Common myeloid progenitor, CD34-positive (primary cell): Measurements from ENCODE around the gene AQP10.

ENCODE experiments used
- CTCF ChIA-PET: fragments of 350-600 bp; sonication (Branson Sonifier 250); formaldehyde crosslinking; loops from one replicate; lab custom pipeline; 2021; ENCODE audit warnings: antibody characterized with exemption; lab: Charles Lee
- POLR2A ChIA-PET: fragments of 350-600 bp; sonication (Branson Sonifier 250); formaldehyde crosslinking; loops from one replicate; lab custom pipeline; 2021; ENCODE audit warnings: antibody characterized with exemption; lab: Charles Lee
- DNase-seq, 3 donors: peaks; one replicate each; pipeline versions ENCODE4 v3.0.0 to v3.0.0-alpha.2; 2013
- H3K27ac ChIP-seq, 2 experiments: 1 replicate in 1 of 2; 2 replicates in 1 of 2; pipeline ENCODE4 v1.7.0; 2013; ENCODE audit warnings: inconsistent platforms in 2 of 2, low read length in 2 of 2, mild to moderate bottlenecking in 2 of 2, low read depth in 1 of 2, moderate library complexity in 1 of 2; ENCODE audit not compliant: severe bottlenecking in 2 of 2, insufficient read depth in 1 of 2, poor library complexity in 1 of 2
- H3K27me3 ChIP-seq, 5 experiments: replicated peaks in 2 of 5; 1 replicate in 3 of 5; 2 replicates in 2 of 5; pipeline versions ENCODE4 v1.6.1 to v1.7.0; 2013; ENCODE audit warnings: low read length in 4 of 5, mild to moderate bottlenecking in 2 of 5, moderate library complexity in 2 of 5, inconsistent platforms in 1 of 5; ENCODE audit not compliant: insufficient read depth in 5 of 5, control insufficient read depth in 4 of 5
- H3K36me3 ChIP-seq, 4 experiments: 1 replicate in 2 of 4; 2 replicates in 2 of 4; pipeline versions ENCODE4 v1.6.1 to v1.7.0; 2013; ENCODE audit warnings: low read length in 3 of 4, control low read depth in 1 of 4, mild to moderate bottlenecking in 1 of 4; ENCODE audit not compliant: control insufficient read depth in 4 of 4, insufficient read depth in 4 of 4
- H3K4me1 ChIP-seq, 4 experiments: 1 replicate in 3 of 4; 2 replicates in 1 of 4; pipeline versions ENCODE4 v1.6.1 to v1.7.1; 2013; ENCODE audit warnings: low read length in 3 of 4, mild to moderate bottlenecking in 3 of 4, control low read depth in 1 of 4, inconsistent platforms in 1 of 4, moderate library complexity in 1 of 4; ENCODE audit not compliant: control insufficient read depth in 4 of 4, insufficient read depth in 4 of 4; ENCODE audit errors: control extremely low read depth in 1 of 4
- H3K4me3 ChIP-seq, 7 experiments: 1 replicate in 4 of 7; 2 replicates in 3 of 7; pipeline versions ENCODE4 v1.5.1 to v1.7.0; 2013; ENCODE audit warnings: mild to moderate bottlenecking in 7 of 7, low read length in 6 of 7, moderate library complexity in 6 of 7, inconsistent platforms in 2 of 7, low read depth in 2 of 7, control low read depth in 1 of 7; ENCODE audit not compliant: insufficient read depth in 4 of 7, control insufficient read depth in 1 of 7; ENCODE audit errors: extremely low read depth in 1 of 7
- H3K9me3 ChIP-seq, 5 experiments: 1 replicate in 4 of 5; 2 replicates in 1 of 5; pipeline versions ENCODE4 v1.6.1 to v1.7.1; 2013; ENCODE audit warnings: low read length in 4 of 5, mild to moderate bottlenecking in 2 of 5, inconsistent platforms in 1 of 5, low read depth in 1 of 5, moderate library complexity in 1 of 5; ENCODE audit not compliant: control insufficient read depth in 4 of 5, insufficient read depth in 2 of 5; ENCODE audit errors: control extremely low read depth in 1 of 5
- WGBS: methylation state at CpG from one replicate; pipeline ENCODE4 v1.1.5; 2013; ENCODE audit not compliant: insufficient coverage; 5-methylcytosine and 5-hydroxymethylcytosine counted together

Gene AQP10

GRCh38 chr1:154350383-154350782 lies 29.5 kb downstream of the AQP10 start:
- Histone ChIP-seq H3K4me1 (peaks cover 0 to 33% (median 27%) of the 10 kb centered on the region in 4 experiments), H3K27ac (no peak overlapping the region), H3K27me3 (no peaks in the 10 kb centered on the region), H3K36me3 (peaks cover 4 to 43% (median 35%) of the 10 kb centered on the region in 4 experiments), H3K4me3 (no peak overlapping the region), H3K9me3 (no peaks in the 10 kb centered on the region)
- POLR2A ChIA-PET = no interaction called here
- CTCF ChIA-PET = interaction anchor here (0.6 to 21.5 kb wide), 7 partner anchors 8 to 197 kb away, joined by 3 to 429 read pairs (median 4); partner anchors contain the start of genes AQP10 and ATP8B2
- WGBS = 100% methylated on average over 3 of the region's 4 CpGs
- DNase-seq = no peak

- Histone ChIP-seq H3K27ac (no peak overlapping the region), H3K9me3 (no peaks in the 10 kb centered on the region), H3K4me1 (peaks cover 0 to 33% (median 28%) of the 10 kb centered on the region in 4 experiments), H3K27me3 (no peaks in the 10 kb centered on the region), H3K4me3 (no peak overlapping the region), H3K36me3 (peaks cover 4 to 32% (median 24%) of the 10 kb centered on the region in 4 experiments)
- POLR2A ChIA-PET = interaction anchor here (0.6 kb wide), 1 partner anchor 12 kb away, joined by 4 read pairs; no protein-coding TSS in a partner anchor
- WGBS = 85% methylated on average over 9 of the region's 14 CpGs
- CTCF ChIA-PET = interaction anchor here (0.7 to 21.5 kb wide), 10 partner anchors 8 to 196 kb away, joined by 3 to 429 read pairs (median 4); partner anchors contain the start of genes AQP10 and ATP8B2
- no peak for DNase-seq
These were observed 30.6 kb downstream of the AQP10 start for GRCh38 chr1:154351363-154352068.

GRCh38 chr1:154352245-154352580 lies 31.3 kb downstream of the AQP10 start:
- Histone ChIP-seq H3K36me3 (peaks cover 4 to 28% (median 21%) of the 10 kb centered on the region in 4 experiments), H3K4me1 (peaks cover 0 to 32% (median 27%) of the 10 kb centered on the region in 4 experiments), H3K4me3 (peak overlapping the region; percentile 19 to 89 (median 70)), H3K27ac (peak overlapping the region in 1 of 2 experiments; percentile 29), H3K9me3 (no peaks in the 10 kb centered on the region), H3K27me3 (no peaks in the 10 kb centered on the region)
- ChIA-PET CTCF (interaction anchor here (1.1 to 21.5 kb wide), 12 partner anchors 9 to 129 kb away, joined by 3 to 429 read pairs (median 4); partner anchors contain the start of genes AQP10 and ATP8B2), POLR2A (no interaction called here)
- WGBS = 11% methylated on average over 7 of the region's 9 CpGs
- DNase-seq = no peak

- WGBS = under 1% methylated on average over 38 of the region's 41 CpGs
- H3K4me3 ChIP-seq = peak overlapping the region; percentile 19 to 89 (median 70)
- POLR2A ChIA-PET = no interaction called here
- DNase-seq = peak; percentile 77 to 91 (median 87)
- CTCF ChIA-PET = interaction anchor here (0.9 to 21.5 kb wide), 13 partner anchors 7 to 128 kb away, joined by 3 to 429 read pairs (median 5); partner anchors contain the start of genes AQP10 and ATP8B2
- H3K4me1 ChIP-seq = peaks cover 0 to 32% (median 26%) of the 10 kb centered on the region in 4 experiments
- peak overlapping the region in 1 of 2 experiments; percentile 29 for H3K27ac ChIP-seq
- H3K36me3 ChIP-seq = peaks cover 4 to 25% (median 20%) of the 10 kb centered on the region in 4 experiments
- H3K27me3 ChIP-seq = no peaks in the 10 kb centered on the region
- H3K9me3 ChIP-seq = no peaks in the 10 kb centered on the region
These were observed 31.9 kb downstream of the AQP10 start for GRCh38 chr1:154352581-154353459.

GRCh38 chr1:154353460-154353904 lies 32.6 kb downstream of the AQP10 start:
- H3K4me3 ChIP-seq = peak overlapping the region in 2 of 7 experiments; percentile 70 to 73
- peaks cover 0 to 32% (median 26%) of the 10 kb centered on the region in 4 experiments for H3K4me1 ChIP-seq
- peak; percentile 52 to 74 (median 69) for DNase-seq
- WGBS = 0% methylated on average over 1 of the region's 1 CpG
- no peaks in the 10 kb centered on the region for H3K27me3 ChIP-seq
- ChIA-PET CTCF (interaction anchor here (0.9 to 21.5 kb wide), 13 partner anchors 8 to 127 kb away, joined by 3 to 429 read pairs (median 4); partner anchors contain the start of genes AQP10, ATP8B2 and IL6R), POLR2A (no interaction called here)
- H3K9me3 ChIP-seq = no peaks in the 10 kb centered on the region
- no peak overlapping the region for H3K27ac ChIP-seq
- H3K36me3 ChIP-seq = peaks cover 2 to 19% (median 14%) of the 10 kb centered on the region in 4 experiments

GRCh38 chr1:154353966-154354365 lies 33.1 kb downstream of the AQP10 start:
- Histone ChIP-seq H3K4me3 (no peak overlapping the region), H3K9me3 (no peaks in the 10 kb centered on the region), H3K27me3 (no peaks in the 10 kb centered on the region), H3K36me3 (peaks cover 2 to 15% (median 10%) of the 10 kb centered on the region in 4 experiments), H3K27ac (no peak overlapping the region), H3K4me1 (peaks cover 0 to 32% (median 26%) of the 10 kb centered on the region in 4 experiments)
- 93% methylated on average over 5 of the region's 5 CpGs for WGBS
- CTCF ChIA-PET = interaction anchor here (1.0 to 2.8 kb wide), 9 partner anchors 9 to 193 kb away, joined by 3 to 11 read pairs (median 4); partner anchors contain the start of genes ATP8B2 and IL6R
- DNase-seq = no peak
- POLR2A ChIA-PET = no interaction called here
